Measurements from ENCODE around the gene FXYD1.
"Not testable (repeated sequence)": the region's sequence is repeated elsewhere in the genome, so short reads cannot be mapped to it uniquely, and the experiment has no call there.

Gene FXYD1

DNA sequence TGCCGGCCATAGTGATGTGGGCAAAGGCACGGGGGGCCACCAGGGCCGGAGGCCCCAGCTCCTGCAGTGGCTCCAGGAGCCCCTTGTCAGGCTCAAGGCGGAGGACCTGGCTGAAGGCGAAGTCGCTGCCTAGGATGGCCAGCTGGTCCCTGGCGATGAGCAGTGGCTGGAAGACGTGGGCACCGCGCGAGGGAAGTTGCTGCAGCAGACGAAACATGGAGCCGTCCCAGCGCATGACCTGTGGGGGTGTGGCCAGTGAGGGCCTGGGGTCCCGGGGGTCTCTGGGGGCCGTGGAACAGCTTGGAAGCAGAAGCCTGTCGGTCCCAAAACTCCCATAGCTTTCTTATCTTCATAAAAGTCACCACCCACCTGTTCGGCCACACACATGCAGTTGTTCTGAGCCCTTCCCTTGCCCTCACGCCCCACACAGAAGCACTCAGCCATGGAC lies 13.3 kb upstream of the FXYD1 start:
- DNase-seq, result peak in 1 of 14 donors; percentile 55

DNA sequence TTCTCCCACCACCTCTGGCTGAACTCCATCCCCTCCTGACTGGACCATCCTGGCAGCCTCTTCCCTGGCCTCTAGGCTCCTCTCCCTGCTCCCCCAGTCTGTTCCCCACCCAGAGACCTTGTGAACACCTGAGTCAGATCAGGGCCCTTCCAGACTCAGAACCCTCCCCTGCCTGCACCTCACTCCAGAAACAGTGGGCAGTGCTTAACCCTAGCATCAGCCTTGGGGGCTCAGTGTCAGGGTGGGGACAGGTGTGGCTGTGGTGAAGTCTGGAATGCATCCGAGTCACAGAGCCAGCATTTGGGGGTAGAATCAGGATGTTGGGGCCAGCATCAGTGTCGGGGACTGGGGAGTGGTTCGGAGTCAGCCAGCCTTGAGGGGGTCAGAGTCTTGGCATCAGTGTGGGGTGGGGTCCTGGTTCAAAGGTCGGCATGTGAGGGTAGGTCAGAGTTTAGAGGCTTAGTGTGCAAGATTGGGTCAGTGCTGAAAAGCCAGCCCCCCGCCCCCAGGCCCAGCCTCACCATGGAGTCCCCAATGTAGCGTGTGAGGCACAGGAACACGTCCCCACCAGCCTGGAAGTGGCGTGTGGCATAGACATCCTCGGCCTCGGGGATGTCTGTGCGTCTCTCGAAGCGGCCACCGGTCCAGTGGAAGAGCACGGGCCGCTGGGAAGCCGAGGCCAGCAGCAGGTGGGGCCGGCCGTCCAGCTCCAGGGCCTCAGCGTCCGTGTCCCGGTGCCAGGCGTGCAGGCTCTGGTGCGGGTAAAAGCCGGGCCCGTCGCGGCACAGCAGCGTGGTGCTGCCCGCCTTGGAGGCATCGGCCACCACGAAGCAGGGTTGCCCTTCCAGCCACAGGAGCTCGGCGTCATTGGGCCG lies 12.6 kb upstream of the FXYD1 start:
- peak in 1 of 14 donors; percentile 43 for DNase-seq

DNA sequence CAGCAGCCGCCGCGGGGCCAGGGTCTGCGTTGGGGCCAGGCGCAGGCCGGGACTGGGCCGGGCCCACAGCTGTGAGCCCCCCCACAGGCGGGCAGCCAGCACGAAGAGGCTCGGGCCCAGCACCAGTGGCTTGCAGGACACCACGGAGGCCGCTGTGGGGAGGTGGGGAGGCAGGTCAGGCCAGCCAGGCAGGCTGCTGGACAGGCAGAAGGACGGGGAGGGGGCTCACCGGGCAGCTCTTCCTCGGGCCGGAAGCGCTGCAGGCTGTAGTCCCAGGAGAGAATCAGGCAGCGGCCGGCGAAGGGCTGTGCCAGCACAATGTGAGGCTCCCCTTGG lies 12.0 kb upstream of the FXYD1 start:
- DNase-seq, result peak in 10 of 14 donors; percentile 25 to 81 (median 46)

DNA sequence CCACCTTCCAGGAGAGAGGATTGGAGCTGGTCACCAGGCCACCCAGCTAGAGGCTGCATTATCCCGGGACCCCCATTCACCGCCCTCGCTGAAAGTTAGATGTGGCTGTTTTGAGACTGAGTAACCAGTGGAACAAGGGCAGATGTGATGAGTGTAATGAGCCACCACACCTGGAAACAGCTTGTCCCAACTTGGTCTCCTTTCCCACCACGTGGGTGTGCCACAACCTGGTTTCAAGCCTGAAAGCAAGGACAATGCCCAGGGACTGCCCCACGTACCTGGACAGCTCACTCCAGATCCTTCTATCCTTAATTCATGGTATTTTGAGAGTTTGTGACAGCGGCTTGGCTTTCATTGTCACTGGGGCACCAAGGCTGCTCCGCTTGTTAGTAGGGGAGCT lies 10.8 kb upstream of the FXYD1 start:
- no peak for DNase-seq

DNA sequence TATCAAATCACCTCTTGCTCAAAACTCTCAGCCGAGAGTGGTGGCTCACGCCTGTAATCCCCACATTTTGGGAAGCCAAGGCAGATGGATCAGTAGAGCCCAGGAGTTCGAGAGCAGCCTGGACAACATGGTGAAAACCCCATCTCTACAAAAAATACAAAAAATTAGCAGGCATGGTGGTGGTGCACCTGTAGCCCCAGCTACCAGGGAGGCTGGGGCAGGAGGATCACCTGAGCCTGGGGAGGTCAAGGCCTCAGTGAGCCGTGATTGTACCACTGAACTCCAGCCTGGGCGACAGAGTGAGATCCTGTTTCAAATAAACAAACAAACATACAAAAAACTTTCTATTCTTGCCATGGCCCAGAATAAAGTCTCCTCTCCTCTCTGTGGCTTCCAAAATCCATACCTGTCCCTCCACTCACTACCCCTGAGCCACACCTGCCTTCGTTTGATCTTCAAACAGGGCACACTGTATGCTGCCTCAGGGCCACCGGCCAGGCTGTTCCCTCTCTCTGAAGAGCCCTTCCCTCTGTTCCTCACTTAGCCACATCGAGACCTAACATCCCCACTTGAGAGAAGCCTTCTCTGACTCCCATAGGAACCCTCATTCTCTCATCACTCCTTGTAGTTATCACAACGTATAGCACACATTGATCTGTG lies 10.1 kb upstream of the FXYD1 start:
- DNase-seq, result no peak

DNA sequence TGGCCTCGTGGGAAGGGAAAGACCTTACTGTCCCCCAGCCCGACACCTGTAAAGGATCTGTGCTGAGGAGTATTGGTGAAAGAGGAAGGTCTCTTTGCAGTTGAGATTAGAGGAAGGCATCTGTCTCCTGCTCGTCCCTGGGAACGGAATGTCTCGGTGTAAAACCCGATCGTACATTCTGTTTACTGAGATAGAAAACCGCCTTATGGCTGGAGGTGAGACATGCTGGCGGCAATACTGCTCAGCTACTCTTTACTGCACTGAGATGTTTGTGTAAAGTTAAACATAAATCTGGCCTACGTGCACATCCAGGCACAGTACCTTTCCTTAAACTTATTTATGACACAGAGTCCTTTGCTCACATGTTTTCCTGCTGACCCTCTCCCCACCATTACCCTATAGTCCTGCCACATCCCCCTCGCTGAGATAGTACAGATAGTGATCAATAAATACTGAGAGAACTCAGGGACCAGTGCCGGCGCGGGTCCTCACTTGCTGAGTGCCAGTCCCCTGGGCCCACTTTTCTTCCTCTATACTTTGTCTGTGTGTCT lies 8.8 kb upstream of the FXYD1 start:
- DNase-seq, result not testable (repeated sequence)

DNA sequence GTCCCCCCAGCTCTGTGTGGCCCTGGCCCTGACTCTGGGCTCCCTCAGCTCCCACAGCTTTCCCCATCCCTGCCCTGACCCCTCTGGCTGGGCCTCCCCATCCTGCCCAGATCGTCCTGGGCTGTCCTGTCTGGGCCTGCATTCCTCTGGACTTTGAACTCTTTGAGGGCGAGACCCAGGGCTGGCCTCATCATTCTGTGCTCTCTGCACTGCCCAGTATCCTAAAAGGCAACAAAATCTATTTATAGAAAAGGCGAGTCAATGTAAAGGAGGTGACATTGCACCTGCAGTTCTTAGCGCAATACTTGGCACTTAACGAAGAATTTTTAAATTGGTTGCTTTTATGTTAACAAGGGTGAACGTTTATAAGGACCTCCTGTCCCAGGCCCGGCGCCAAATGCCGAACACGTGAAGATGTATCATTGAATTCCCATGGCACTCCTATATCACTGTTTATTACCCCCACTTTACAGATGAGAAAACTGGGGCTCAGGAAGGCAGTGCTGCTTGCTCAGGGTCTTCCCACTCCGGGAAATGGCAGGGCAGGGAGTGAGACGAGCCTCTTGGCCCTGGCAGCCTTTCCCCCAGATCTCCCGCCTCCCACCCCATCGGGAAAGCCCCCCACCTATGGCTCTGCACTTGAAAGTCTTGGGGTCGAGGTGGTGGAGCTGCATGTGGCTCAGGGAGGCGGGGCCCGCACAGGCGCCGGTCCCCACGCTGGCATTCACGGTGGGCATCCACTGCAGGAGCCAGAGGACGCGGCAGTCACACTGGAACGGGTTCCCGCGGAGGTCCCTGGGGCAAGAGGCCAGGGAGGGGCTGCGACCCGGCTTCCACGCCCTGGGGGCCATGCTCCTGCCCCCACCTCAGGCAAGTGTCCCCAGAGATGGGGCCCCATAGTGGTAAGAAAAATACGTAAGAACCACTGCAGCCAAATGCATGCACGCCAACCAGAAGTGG lies 7.6 kb upstream of the FXYD1 start:
- no peak for DNase-seq

DNA sequence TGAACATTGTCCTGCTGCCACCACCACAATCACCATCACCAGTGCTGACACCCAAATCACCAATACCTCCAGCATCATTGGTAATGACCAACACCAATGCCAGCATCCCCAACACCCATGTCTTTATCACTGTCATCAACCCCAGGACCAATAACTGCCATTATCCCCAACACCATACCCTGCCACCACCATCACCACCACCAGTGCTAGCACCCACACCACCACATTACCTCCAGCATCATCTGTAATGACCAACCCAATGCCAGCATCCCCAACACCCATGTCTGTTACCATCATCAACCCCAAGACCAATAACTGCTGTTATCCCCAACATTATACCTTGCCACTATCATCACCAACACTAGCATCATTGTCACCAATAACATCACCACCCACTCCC lies 6.4 kb upstream of the FXYD1 start:
- DNase-seq, result no peak

DNA sequence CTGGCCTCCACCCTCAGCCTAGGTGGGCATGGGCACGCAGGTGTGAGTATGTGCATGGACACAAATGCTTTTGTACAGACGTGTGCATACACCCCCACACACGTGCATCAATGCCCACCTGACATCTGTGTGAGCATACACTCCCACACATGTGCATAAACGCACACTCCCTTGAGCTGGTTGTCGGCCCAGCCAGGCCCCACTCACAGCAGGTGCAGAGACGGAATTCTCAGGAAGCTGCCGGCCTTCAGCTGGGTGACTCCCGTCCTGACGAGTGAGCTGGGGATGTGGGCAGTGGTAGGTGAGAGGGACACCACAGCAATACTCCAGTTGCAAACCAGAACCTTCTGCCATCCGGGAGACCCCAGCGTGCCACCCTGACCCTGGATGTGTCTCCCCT lies 4.8 kb upstream of the FXYD1 start:
- DNase-seq, result peak in 1 of 14 donors; percentile 27

DNA sequence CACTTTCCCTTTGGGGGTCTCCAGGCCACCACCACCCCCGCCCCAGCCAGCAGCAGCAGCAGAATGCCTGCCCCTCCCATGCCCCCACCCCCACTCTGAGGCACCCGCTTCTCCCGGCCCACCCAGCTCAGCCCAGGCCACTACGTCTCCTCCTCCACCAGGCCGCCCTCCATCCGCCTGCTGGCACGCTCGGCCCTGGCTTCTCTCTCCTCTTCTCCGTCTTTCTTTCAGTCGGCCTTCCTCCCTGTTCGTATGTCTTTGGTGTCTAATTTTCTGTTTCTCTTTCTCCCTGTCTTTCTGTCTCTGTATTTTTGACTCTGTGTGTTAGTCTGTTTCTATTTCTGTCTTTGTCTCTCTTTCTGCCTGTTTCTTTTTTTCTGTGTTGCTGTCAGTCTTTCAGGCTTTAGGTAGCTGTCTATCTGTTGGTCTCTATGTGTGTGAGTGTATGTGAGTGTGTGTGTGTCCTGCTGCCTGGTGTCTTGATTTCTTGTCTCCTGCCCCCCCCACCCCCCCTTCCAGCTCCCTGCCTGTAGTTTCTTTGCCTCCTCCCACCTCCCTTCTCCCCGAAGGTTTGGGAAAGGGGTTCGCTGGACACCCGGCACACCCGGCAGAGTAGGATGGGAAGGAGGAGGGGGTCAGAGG lies 3.9 kb upstream of the FXYD1 start, which contains the start of gene LGI4:
LGI4 (minus strand) TSS at position 459 of the 642 bp plus-strand sequence; CDS start at position 80, 379 bp downstream.
- peak in 1 of 14 donors; percentile 53 for DNase-seq

DNA sequence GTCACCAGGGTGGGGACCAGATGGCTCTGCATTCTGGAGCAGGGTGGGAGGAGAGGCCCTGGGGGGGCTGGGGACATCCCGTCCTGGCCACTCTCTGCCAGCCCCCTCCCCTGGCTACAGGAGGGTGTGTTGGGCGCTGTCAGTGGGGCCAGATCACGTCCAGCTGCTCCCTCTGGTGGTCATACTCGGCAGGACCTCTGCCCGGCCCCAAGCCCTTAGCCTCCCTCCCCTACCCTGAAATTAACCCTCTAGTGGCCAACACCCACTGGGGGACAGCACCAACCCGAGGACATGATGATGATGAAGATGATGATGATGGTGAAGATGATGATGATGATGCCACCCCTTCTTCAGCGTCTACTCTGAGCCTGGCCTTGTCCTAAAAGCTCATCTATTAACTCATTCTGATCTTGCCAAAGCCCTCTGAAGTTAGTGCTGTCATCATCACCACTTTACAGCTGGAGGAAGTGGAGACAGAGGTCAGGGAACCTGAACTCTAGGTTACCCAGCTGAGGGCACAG lies 3.2 kb upstream of the FXYD1 start:
- peak in 12 of 14 donors; percentile 46 to 86 (median 67) for DNase-seq

DNA sequence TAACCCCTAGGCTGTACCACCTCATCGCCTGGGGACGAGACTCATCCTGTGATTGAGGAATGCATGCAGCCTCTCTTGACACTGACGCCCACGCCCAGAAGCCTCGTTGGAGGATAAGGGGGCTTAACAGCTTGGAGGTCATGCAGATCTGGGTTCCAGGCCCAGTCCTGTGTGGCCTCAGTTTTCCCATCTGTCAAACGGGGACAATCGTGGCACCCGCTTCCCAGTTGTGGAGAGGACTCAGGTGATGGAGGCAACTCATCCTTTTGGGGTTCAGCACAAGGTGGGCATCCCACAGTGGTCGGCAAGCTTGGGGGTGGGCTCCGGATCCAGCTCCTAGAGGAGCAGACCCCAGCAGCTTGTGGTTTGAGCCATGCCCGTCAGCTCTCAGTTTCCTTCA lies 2.4 kb upstream of the FXYD1 start:
- no peak for DNase-seq

DNA sequence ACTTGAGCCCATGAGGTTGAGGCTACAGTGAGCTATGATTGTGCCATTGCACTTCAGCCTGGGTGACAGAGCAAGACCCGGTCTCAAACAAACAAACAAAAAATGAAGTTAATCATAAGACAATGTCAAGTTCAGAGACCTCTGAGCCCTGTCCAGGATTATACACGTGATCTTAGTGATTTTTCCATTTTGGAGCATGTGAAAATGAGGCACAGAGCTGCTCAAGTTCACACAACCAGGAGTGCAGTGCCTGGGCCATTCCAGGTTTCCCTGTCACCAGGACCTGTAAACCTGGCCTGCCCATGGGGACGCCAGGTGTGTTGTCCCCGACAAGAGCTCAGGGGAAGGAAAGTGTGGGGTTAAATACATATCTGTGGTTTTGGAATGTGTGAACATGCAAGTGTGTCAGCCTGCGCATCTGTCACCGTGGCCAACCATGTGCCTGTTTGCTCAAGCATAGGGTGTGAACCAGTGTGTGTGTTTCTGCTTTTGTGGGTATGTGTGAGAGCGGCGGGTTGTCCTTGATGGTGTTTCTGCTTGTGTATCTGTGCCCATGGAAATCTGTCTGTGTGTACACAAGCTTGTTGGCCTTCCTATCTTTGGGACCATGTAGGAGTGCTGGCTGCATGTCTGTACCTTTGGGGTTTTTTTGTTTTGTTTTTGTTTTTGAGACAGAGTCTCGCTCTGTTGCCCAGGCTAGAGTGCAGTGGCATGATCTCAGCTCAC lies 1.5 kb upstream of the FXYD1 start:
- no peak for DNase-seq

DNA sequence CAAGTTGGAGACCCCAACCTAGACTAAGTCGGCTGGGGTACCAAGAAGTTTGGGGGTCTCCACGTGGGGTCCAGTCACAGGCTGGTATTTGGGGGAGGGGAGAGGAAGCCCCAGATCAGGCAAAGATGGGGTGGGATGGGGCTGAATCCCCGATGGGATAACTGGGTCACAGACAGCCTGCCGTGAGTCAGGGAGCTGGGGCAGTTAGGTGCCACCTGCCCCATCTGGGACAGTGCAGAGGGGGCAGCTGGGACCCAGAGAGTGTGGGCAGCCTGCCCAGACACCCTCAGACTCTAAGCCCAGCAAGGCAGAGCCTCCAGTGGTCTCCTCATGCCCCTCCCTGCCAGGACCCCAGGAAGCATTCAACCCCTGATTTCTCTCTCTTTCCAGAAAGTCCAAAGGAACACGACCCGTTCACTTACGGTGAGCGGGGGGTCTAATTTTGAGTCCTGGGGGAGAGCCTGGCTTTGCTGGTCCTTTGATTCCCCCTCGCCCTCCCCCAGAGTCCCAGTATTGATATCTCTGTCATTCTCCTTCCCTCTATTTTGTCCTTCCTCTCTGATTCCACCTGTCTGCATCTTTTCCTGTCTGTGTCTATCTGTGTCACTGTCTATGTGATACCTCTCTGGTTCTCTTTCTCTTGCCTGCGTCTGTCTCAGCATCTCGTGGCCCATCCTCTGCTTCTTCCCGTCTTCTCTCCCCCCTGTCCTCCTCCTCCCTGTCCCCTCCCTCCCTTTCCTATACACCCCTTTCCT lies 1.8 kb downstream of the FXYD1 start:
- DNase-seq, result no peak

DNA sequence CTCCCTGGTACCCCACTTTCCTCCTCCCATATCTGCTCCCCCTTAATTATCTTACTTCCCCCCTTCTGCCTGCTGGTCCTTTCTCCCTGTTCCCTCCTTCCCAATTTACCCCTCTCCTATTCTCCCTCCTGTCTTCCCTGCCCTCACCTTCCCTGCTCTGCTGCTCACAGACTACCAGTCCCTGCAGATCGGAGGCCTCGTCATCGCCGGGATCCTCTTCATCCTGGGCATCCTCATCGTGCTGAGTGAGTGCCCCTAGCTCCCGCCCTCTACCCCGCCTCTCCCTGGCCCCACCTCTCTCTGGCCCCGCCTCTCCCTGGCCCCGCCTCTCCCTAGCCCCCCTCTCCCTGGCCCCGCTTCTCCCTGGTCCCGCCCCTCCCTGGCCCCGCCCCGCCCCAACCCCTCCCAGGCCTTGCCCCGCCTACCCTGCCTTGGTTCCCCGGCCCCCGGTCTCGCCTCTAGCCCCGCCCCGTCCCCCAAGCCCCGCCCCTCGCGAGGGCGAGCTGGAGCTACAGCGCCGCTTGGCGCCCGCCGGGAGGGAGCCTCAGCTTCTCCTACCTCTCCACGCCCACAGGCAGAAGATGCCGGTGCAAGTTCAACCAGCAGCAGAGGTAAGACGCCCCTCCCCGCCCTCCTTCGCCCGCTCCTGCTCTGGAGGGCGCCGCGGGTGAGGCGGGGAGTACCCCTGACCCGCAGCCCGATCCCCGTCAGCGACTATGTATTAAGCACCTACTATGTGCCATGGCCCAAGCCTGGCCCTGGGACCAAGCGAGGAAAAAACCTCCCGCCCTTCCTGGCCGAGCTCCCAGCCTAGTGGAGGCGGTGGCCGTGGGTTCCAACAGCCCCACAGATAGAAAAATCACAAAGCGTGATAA lies 2.6 kb downstream of the FXYD1 start:
- DNase-seq, result peak in 13 of 14 donors; percentile 70 to 95 (median 83)

DNA sequence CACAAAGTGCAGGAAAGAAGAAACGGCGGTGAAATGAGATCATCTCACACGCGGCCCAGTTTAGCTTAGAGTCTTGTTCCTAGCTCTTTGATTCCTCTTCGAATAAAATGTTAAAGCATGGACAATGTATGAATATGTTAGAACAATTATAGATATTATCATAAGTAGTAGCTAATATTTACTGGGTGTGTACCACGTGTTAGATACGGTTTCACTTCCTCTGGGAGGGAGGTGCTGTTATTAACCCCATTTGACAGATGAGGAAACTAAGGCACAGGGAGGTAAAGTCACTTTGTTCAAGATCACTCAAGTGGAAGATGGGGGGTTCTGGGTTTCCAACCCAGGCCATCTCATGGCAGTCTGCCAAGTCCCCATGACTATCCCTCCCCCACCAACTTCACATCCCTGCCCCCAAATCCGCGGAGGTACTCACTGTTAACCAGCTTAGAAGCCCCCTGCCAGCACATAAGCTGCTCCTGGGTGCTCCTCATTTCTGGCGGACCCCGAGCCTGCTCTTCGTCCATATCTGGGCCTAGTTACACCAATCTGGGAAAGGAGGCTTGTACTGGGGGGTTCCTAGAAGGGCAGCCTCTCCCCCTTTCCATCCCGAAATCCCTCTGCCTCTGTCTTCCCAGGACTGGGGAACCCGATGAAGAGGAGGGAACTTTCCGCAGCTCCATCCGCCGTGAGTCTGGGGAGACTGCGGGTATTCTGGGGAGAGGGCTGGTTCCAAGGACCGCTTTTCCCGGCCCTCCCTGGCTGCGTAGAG lies 3.4 kb downstream of the FXYD1 start:
- peak in 1 of 14 donors; percentile 9 for DNase-seq

DNA sequence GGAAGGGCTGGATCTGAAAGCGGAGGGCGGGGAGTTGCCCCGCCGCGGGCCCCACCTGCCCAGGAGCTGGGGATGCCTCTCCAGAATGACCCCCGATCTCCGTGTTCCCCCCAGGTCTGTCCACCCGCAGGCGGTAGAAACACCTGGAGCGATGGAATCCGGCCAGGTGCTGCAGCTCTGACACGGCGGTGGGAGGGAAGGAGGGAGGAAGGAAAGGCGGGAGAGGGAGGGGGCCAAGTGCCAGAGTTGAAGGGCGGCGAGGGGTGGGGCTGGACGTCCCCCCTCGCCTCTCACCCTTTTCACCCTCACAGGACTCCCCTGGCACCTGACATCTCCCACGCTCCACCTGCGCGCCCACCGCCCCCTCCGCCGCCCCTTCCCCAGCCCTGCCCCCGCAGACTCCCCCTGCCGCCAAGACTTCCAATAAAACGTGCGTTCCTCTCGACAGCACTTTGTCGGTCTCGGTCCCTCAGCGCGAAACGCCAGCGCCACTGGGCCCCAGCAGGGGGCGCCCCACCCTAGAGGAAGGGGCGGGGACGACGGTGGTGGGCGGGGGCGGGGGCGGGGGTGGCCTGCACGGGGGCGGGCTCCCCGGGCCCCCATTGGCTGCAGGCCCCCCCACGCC lies 4.1 kb downstream of the FXYD1 start:
- peak in 7 of 14 donors; percentile 5 to 68 (median 22) for DNase-seq
